ENCODE data around the gene CFAP74.

GRCh38 chr1:1971688-1972087, 31.9 kb downstream of the CFAP74 start:
- TF ChIP-seq CTCF (IDR thresholded peaks at IDR 0.05; ENCODE audit: poor library complexity, severe bottlenecking) = no peak
- TF ChIP-seq EZH2 (IDR thresholded peaks at IDR 0.05; ENCODE audit: borderline replicate concordance, insufficient read depth, low read length, poor library complexity, severe bottlenecking) = no peak

Data from neural cell (in vitro differentiated cells).